Gastrocnemius medialis (tissue), 4 donors: Measurements from ENCODE around the gene TIPRL.

Experiments used
- POLR2A ChIP-seq, 2 donors: fragments of 450-650 bp; IDR thresholded peaks; one replicate each; pipeline ENCODE4 v1.6.1; 2017; ENCODE audit warnings: antibody characterized with exemption in 2 of 2, mild to moderate bottlenecking in 2 of 2, moderate library complexity in 2 of 2
- TF ChIP-seq, protein P1 (sequence below), 5 experiments: fragments of 450-650 bp in 3 of 5; fragments of 200-600 bp in 2 of 5; sonication (generic) in 2 of 5; IDR thresholded peaks in 4 of 5; conservative IDR thresholded peaks in 1 of 5; 1 replicate in 4 of 5; 2 replicates in 1 of 5; pipeline ENCODE4 v1.5.1; 2016 to 2019; ENCODE audit warnings: antibody characterized with exemption in 5 of 5, mild to moderate bottlenecking in 3 of 5, moderate library complexity in 3 of 5

GRCh38 chr1:168243636-168244212, 65.0 kb downstream of the TIPRL start:
- no peak for TF ChIP-seq POLR2A (IDR thresholded peaks at IDR 0.05)
- TF ChIP-seq, protein P1, sequence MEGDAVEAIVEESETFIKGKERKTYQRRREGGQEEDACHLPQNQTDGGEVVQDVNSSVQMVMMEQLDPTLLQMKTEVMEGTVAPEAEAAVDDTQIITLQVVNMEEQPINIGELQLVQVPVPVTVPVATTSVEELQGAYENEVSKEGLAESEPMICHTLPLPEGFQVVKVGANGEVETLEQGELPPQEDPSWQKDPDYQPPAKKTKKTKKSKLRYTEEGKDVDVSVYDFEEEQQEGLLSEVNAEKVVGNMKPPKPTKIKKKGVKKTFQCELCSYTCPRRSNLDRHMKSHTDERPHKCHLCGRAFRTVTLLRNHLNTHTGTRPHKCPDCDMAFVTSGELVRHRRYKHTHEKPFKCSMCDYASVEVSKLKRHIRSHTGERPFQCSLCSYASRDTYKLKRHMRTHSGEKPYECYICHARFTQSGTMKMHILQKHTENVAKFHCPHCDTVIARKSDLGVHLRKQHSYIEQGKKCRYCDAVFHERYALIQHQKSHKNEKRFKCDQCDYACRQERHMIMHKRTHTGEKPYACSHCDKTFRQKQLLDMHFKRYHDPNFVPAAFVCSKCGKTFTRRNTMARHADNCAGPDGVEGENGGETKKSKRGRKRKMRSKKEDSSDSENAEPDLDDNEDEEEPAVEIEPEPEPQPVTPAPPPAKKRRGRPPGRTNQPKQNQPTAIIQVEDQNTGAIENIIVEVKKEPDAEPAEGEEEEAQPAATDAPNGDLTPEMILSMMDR (IDR thresholded peaks at IDR 0.05 in 4 of 5, conservative IDR thresholded peaks at IDR 0.05 in 1 of 5) = no peak
